HG03135 (cell line): ENCODE measurements around the gene CARHSP1.
"Not testable (repeated sequence)": the region's sequence is repeated elsewhere in the genome, so short reads cannot be mapped to it uniquely, and the experiment has no call there.

Experiments
- ATAC-seq: cut with Tn5 transposase; IDR thresholded peaks from one replicate; pipeline ENCODE4 v1.9.1; 2021; ENCODE audit warnings: mild to moderate bottlenecking, moderate library complexity; ENCODE audit not compliant: unreplicated experiment

The CARHSP1 gene

GRCh38 chr16:8893976-8894690 is 25.3 kb upstream of the CARHSP1 start:
- ATAC-seq: no peak

GRCh38 chr16:8893426-8893825 is 24.6 kb upstream of the CARHSP1 start:
- ATAC-seq: no peak

DNA sequence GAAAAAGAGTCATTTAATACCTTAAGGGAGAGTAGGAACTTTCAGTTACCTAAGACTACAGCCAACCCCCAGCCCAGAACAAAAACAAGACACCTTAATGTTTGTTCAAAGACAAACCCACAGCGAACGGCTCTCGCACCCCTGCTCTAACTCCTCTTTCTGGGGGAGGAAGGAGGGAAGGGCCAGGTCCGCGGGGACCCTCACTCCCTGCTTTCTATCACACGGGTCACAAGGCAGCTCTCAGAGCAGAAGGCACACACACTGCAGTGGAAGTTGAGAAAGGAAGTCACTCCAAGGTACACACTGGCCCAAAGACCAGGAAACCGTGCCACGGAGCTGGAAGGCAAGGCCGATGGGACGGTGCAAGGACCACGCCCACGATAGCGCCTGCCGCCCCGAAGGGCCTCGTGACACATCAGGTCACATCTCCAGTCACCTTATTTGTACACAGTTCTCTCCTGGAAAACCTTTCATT is 23.3 kb upstream of the CARHSP1 start:
- ATAC-seq: peak; percentile 24

- no peak for ATAC-seq
Measured at GRCh38 chr16:8890549-8890921, 21.7 kb upstream of the CARHSP1 start.

- no peak for ATAC-seq
Measured at GRCh38 chr16:8889893-8890548, 21.2 kb upstream of the CARHSP1 start.

GRCh38 chr16:8888951-8889892 is 20.4 kb upstream of the CARHSP1 start:
- ATAC-seq: no peak

DNA sequence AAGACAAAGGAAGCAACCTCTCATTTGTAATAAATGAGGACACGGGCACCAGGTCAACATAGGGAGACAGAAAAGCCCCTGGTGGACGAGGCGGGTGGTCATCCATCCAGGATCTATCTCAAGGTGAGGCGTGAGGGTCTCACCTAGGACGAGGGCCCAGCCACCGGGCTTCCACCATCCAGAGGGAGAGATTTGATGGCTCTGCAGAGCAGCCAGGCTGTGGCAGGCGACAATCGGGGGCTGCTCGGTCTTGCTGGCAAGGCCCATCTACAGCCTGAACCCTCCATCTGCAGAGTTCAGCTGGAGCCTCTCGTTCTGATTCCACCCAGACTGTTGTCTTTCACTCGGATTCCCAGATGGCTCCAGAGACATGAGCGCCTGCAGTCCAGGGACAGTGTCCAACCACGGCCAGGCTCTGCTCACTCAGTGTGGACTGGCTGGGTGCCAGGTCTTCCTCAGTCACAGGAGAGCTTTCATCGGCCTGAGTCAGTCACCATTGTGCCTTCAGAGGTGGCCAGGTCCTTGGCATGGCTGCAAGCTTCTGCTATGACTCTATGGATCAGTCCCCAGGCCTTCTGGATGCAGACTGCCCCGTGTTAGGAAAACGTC is 19.2 kb upstream of the CARHSP1 start:
- no peak for ATAC-seq

GRCh38 chr16:8887431-8887765 is 18.6 kb upstream of the CARHSP1 start:
- ATAC-seq: no peak

DNA sequence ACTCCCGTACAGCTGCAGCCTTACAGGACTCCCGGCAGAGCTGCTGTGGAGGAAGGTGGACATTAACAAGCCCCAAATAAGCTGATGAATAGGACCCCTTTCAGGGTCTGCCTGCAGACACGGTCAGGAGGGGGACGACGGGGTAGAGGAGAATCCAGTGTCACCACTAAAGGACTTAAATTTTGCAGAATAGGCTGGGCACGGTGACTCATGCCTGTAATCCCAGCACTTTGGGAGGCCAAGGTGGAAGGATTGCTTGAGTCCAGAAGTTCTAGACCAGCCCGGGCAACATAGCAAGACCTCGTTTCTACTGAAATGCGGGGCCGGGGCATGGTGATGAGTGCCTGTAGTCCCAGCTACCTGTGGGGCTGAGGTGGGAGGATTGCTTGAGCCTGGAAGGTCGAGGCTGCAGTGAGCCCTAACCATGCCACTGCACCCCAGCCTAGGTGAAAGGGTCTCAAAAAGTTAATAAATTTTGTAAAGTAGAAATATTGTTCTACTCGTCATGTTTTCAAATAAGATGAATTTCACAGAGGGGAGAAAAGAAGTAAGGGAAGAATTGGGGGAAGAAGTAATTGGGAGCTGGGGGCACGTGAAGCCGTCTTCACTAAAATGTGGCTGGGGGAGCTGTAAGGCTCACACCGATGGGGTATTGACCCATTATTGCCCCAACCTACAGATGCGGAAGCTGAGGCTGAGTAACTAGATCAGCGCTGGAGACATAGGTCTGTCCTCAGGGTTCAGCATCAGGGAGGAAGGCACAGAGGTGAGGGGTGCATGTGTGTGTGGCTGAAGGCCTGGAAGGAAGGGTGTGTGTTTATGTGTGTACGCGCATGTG is 18.0 kb upstream of the CARHSP1 start:
- no peak for ATAC-seq

DNA sequence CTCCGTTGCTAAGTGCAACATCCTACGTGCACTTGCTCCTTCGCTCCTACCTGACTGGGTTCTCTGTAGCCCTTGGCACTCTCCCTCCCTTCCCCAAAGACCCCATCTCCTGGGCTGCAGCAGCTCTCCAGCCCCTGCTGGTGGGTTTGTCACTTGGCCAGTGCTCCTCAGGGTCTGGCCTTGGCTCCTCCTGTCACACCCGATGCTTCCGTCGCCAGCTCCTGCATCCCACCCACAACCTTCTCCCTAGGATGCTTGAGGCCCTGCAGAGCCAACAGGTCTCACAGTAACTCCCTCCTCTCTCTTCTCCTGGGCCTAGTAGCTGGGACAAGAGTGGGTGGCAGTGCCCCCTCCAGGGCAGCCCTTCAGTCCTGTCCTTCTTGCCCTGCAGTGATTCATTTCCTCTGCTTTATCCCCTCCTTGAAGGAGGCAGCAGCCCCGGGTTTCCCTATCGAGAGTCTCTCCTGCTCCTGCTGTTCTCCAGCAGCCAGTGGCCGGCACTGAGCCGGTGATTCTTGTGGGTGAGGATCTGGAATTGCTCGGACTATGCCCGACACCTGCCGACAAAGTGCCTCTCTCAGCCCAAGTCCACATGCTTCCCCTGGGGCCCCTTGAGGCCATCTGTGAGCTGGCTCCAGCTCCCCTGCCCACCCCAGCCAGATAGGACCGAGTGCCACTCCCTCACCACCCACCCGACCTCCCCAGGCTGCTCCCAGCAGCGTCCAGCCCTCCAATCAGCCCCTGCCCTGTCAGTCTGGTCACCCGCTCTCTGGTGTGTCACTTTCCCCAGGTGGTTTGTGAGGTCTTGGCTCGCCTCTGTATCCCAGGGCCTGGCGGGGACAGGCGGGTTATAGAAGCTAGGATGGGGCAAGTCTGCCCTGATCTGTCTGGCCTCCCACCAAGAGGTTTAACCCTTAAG is 17.1 kb upstream of the CARHSP1 start:
- ATAC-seq: no peak

GRCh38 chr16:8882725-8883377 is 14.0 kb upstream of the CARHSP1 start:
- no peak for ATAC-seq

DNA sequence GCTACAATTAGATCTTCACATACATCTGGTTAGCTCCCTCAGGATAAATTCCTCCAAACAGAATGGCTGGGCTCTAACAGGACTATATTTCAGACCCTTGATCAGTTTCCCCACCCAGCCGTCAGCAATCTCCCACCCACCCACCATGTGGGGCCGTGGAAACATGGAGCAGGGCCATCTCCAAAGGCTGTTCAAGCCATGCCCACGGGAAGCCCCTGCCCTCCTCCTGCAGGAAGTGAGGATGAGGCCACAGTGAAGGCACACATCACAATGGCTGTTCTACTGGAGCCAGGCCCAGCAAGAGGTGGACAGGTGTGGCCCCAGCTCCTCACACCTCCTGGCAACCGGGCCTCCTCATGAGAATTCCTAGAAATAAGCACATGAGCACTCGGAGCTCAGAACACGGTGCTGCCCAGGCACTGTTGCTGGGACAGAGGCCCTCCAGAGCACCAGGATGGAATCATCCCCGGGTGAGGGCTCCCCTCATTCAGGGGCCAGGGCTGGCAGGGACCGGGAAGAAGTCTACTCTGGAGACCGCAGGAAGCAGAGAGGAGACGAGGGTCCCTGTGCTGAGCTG is 13.3 kb upstream of the CARHSP1 start, which contains the start of gene LITAFD:
Gene LITAFD (plus strand): TSS at position 311 of the 577 bp plus-strand sequence. CDS start 2,005 bp downstream, outside the sequence.
- ATAC-seq: no peak

DNA sequence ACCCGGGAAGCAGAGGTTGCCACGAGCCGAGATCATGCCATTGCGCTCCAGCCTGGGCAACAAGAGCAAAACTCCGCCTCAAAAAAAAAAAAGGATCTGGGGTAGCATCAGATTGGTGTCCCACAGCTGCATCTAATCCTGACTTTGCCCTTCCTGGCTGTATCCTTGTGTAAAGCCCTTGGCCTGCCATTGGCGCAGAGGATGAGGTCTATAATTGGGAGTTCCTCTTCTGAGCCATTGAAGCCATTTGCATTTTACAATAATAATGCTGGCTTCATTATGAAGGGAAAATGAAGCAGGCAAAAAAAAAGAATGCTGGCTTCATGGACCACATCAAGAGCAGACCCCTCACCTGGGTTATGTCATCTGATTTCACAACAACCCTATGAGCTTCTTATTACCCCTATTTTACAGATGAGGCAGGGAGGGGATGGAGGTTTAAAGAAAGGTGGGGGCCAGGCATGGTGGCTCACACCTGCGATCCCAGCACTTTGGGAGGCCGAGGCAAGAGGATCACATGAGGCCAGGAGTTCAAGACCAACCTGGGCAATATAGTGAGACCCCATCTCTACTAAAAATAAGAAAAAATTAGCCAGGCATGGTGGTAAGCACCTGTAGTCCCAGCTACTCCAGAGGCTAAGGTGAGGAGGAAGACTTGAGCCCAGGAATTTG is 12.2 kb upstream of the CARHSP1 start:
- ATAC-seq: no peak

DNA sequence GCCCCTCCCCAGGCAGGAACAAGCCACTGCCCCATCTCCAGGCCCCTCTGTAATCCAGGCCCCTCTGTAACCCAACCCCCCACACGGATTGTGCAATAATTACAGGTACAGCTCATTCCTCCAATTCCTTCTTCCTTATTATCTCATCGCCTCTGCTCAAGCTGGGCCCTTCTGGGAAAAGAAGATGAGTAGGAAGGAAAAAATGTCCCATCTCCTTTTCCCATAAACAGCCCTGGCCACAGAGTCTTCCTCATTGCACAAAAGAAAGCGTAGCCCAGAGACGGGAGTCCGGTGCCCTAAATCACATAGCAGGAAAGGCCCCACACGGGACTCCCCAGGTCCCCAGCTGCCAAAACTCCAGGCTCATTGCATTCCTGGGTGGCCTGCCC is 9.7 kb upstream of the CARHSP1 start:
- no peak for ATAC-seq

DNA sequence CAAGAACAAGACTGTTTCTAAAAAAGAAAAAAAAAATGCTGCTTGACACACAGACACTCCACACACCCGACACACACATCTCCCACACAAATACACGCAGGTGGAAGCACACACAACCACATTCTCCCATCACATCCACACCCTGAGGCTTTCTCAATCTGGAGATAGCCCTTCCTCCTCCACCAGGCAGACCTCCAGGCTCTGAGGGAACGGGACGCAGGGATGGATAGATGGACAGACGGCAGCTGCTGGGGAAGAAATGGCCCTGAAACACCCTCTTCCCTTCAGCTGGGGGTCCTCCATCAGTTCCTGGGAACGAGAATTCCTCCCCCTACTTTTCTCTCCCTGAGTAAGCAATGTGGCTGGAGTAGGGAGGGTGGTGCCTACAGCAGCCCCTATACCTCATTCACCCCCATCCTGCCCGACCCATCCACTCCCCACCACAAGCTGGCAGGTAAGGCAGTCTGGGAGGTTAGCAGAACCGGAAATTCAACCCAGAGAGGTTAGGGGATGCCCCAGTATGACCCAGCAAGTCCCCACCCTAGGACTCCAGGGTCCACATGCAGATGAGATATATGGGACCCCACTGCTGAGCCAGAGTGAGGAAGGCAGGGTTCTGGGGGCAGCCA is 9.2 kb upstream of the CARHSP1 start:
- no peak for ATAC-seq

DNA sequence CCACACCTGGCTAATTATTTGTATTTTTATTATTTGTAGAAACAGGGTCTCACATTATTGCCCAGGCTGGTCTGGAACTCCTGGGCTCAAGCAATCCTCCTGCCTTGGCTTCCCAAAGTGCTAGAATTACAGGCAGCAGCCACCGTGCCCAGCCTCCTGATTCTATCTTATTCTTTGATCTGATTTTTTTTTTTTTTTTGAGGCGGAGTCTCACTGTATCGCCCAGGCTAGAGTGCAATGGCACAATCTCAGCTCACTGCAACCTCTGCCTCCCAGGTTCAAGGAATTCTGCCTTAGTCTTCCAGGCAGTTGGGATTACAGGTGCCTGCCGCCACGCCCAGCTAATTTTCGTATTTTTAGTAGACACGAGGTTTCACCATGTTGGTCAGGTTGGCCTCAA is 6.5 kb upstream of the CARHSP1 start:
- ATAC-seq: not testable (repeated sequence)

- ATAC-seq: no peak
Measured at GRCh38 chr16:8874388-8874787, 5.6 kb upstream of the CARHSP1 start.
